Measurements from ENCODE around the gene KRTAP4-11.
"Not testable (repeated sequence)": the region's sequence is repeated elsewhere in the genome, so short reads cannot be mapped to it uniquely, and the experiment has no call there.

The KRTAP4-11 gene

GRCh38 chr17:41088760-41089352, 29.3 kb downstream of the KRTAP4-11 start:
- in situ Hi-C loops (cut with HindIII; ENCODE audit: low sequenced_read_pairs), result not testable (repeated sequence)

DNA sequence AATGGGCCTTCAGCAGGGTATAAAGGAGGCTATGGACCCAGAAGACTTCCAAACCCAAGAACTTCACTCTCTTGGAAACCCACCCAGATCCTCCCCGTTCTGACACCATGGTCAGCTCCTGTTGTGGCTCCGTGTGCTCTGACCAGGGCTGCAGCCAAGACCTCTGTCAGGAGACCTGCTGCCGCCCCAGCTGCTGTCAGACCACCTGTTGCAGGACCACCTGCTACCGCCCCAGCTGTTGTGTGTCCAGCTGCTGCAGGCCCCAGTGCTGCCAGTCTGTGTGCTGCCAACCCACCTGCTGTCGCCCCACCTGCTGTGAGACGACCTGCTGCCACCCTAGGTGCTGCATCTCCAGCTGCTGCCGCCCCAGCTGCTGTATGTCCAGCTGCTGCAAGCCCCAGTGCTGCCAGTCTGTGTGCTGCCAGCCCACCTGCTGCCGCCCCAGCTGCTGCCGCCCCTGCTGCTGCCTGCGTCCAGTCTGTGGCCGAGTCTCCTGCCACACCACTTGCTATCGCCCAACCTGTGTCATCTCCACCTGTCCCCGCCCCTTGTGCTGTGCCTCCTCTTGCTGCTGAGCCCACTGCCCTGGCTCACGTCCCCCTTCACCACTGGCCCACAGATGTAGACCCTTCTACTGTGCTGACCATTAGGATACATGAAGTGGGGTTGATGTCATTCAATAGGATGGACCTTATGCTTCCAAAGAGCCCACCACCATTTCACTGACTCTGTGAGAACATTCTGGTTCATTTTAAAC, 33.9 kb downstream of the KRTAP4-11 start, which contains the start of gene KRTAP4-7:
Gene KRTAP4-7, plus strand, starts transcription at position 51 of the 757 bp plus-strand sequence. Its CDS starts 57 bp downstream, at position 108.
- in situ Hi-C loops (cut with HindIII; ENCODE audit: low sequenced_read_pairs), result not testable (repeated sequence)

DNA sequence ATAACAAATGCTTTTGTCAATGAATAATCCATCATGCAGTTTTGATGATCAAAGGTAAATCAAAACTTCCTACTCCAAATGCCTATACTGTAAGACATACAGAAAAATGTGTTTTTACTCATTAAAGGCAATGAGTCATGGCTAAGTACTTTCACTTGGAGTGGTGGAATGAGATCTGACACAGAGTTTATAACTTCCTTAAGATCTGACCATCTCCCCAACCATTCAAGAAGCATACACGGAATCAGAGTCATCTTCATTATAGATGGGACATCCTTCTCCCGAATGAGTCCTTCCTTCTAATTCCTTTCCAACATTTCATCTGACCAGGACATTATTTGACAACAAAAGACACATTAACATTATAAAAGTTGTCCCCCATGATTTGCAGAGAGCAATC, 34.7 kb downstream of the KRTAP4-11 start:
- in situ Hi-C loops (cut with HindIII; ENCODE audit: low sequenced_read_pairs), result not testable (repeated sequence)

- in situ Hi-C loops (cut with HindIII; ENCODE audit: low sequenced_read_pairs), result no loop called here
These were observed 35.5 kb downstream of the KRTAP4-11 start for GRCh38 chr17:41082626-41083025.

- in situ Hi-C loops (cut with HindIII; ENCODE audit: low sequenced_read_pairs), result no loop called here
These were observed 41.4 kb downstream of the KRTAP4-11 start for GRCh38 chr17:41076788-41077187.

DNA sequence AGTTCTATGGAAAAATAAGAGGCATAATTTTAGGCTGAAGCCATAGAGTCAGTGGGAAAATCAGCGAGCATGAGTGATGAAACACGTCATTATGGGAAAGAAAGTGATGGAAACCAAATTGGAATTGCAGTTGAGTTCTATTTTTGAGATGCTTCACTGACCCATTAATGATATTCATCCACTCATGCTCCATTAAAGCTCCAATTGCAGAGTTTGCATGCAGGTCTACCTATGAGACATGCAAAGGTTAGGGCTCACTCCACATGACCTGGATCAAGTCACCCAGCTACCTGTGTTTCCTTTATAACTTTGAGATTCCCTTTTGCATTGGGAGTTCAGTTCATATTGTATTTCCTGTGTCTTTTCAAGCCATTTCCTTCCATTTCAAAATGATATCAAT, 44.5 kb downstream of the KRTAP4-11 start:
- in situ Hi-C loops (cut with HindIII; ENCODE audit: low sequenced_read_pairs), result no loop called here

DNA sequence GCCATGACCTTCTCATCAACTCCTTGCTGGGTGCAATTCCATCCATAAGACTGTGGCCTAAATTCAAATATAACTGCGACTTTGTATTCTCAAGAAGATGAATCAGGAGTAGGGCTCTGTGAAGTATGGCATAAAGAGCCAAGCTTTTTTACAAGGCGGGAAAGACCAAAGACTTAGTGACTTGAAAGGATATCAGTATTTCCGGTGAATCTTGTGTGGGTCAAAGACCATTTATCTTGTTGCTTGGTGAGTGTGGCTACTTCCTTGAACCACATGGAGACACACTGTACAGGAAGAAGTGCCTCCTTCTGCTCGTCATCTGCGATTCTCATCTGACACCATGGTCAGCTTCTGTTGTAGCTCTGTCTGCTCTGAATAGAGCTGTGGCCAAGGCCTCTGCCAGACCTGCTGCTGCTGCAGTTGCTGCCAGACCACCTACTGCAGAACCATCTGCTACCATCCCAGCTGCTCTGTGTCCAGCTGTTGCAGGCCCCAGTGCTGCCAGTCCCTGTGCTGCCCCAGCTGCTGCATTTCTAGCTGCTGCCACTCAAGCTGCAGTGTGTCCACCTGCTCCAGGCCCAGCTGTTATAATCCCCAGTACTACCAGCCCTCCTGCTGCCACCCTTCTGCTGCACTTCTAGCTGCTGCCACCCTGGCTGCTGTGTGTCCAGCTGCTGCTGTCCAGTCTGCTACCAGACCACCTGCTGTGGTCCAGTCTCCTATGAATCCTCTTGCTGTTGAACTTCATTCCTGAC, 46.4 kb downstream of the KRTAP4-11 start:
- in situ Hi-C loops (cut with HindIII; ENCODE audit: low sequenced_read_pairs), result no loop called here

DNA sequence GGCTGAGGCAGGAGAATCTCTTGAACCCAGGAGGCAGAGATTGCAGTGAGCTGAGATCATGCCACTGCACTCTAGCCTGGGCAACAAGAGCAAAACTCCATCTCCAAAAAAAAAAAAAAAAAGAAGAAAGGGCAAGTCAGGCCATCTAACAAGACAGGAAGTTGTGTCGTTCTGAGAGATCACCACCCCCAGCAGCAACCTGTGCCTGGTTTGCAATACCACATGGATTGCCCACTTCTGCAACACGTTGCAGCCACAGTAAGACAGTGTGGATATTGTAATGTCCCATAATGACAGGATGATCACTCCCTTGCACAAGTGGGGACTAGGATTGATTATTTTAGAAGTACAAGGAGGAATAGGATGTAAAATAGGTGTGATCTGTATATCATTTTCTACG, 49.1 kb downstream of the KRTAP4-11 start:
- in situ Hi-C loops (cut with HindIII; ENCODE audit: low sequenced_read_pairs), result no loop called here

DNA sequence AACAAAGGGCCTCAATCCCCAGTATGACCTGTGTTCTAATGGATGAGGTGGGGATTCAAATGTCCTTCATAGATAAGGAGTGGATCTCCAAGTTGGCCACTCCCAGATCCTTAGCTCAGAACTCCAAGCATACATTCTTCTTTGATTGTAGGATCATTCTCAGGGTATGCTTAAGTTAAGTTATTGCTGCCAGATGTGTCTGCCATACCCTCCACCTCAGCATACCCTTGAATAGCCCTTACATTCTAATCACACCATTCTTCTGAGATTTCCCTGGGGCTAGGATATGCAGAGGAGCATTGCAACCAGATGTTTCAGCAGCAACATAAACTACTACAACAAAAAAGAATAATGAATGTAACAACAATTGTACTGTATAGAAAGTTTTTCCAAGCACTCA, 50.9 kb downstream of the KRTAP4-11 start:
- in situ Hi-C loops (cut with HindIII; ENCODE audit: low sequenced_read_pairs), result no loop called here

All from endothelial cell of hepatic sinusoid (primary cell).